DOHH2 (cell line): ENCODE results near the gene NAT8L.

ENCODE experiments used
- H3F3A ChIP-seq: fragments of 200-600 bp; sonication (generic), shearing (Covaris generic); 2 replicates; pipeline ENCODE4 v1.6.0; 2016; ENCODE audit warnings: antibody characterized with exemption, mild to moderate bottlenecking; ENCODE audit not compliant: control insufficient read depth, insufficient read depth
- H3K27ac ChIP-seq: fragments of 200-600 bp; sonication (generic); 2 replicates; pipeline ENCODE4 v1.5.1; 2014; ENCODE audit warnings: low read depth, mild to moderate bottlenecking, low read length, moderate library complexity
- H3K27me3 ChIP-seq: fragments of 200-600 bp; sonication (generic); 2 replicates; pipeline ENCODE4 v1.6.1; 2014; ENCODE audit warnings: mild to moderate bottlenecking, low read length, mixed read lengths; ENCODE audit not compliant: control insufficient read depth
- H3K36me3 ChIP-seq: fragments of 200-600 bp; sonication (generic); 2 replicates; pipeline ENCODE4 v1.6.1; 2014; ENCODE audit warnings: mild to moderate bottlenecking, low read length, moderate library complexity, mixed read lengths; ENCODE audit not compliant: control insufficient read depth
- H3K4me1 ChIP-seq: fragments of 200-600 bp; sonication (generic); 2 replicates; pipeline ENCODE4 v1.6.1; 2014; ENCODE audit warnings: mild to moderate bottlenecking, low read length, mixed read lengths; ENCODE audit not compliant: control insufficient read depth
- H3K4me2 ChIP-seq: fragments of 200-600 bp; sonication (generic); 2 replicates; pipeline ENCODE4 v1.6.0; 2014; ENCODE audit warnings: mild to moderate bottlenecking, low read length, moderate library complexity
- H3K4me3 ChIP-seq: fragments of 200-600 bp; sonication (generic); 2 replicates; pipeline ENCODE4 v1.5.1; 2014; ENCODE audit warnings: mild to moderate bottlenecking, low read length, mixed read lengths
- H3K79me2 ChIP-seq: fragments of 200-600 bp; sonication (generic); 2 replicates; pipeline ENCODE4 v1.6.1; 2014; ENCODE audit warnings: mild to moderate bottlenecking, low read length, mixed read lengths; ENCODE audit not compliant: control insufficient read depth
- H3K9me2 ChIP-seq: fragments of 200-600 bp; sonication (generic); replicated peaks from 2 replicates; pipeline ENCODE4 v1.6.1; 2014; ENCODE audit warnings: mild to moderate bottlenecking, low read length, mixed read lengths; ENCODE audit not compliant: control insufficient read depth
- H3K9me3 ChIP-seq: fragments of 200-600 bp; sonication (generic); 2 replicates; pipeline ENCODE4 v1.6.1; 2014; ENCODE audit warnings: antibody characterized with exemption, low read length, mixed read lengths; ENCODE audit not compliant: control insufficient read depth, insufficient read depth
- H4K20me1 ChIP-seq: fragments of 200-600 bp; sonication (generic); 2 replicates; pipeline ENCODE4 v1.6.0; 2014; ENCODE audit warnings: low read depth, mild to moderate bottlenecking, antibody characterized with exemption, low read length, moderate library complexity; ENCODE audit not compliant: control insufficient read depth, insufficient read depth
- EZH2phosphoT487 ChIP-seq: fragments of 200-600 bp; sonication (generic); IDR thresholded peaks from 2 replicates; pipeline ENCODE4 v1.6.1; 2017; ENCODE audit warnings: borderline replicate concordance, mild to moderate bottlenecking, antibody characterized with exemption, low read length, moderate library complexity, mixed read lengths
- TF ChIP-seq, protein P1 (sequence below): fragments of 200-600 bp; sonication (generic); IDR thresholded peaks from one replicate; pipeline ENCODE4 v1.5.1; 2014; ENCODE audit warnings: antibody characterized with exemption, mild to moderate bottlenecking, low read depth, low read length; ENCODE audit not compliant: poor library complexity, severe bottlenecking

Gene NAT8L

DNA sequence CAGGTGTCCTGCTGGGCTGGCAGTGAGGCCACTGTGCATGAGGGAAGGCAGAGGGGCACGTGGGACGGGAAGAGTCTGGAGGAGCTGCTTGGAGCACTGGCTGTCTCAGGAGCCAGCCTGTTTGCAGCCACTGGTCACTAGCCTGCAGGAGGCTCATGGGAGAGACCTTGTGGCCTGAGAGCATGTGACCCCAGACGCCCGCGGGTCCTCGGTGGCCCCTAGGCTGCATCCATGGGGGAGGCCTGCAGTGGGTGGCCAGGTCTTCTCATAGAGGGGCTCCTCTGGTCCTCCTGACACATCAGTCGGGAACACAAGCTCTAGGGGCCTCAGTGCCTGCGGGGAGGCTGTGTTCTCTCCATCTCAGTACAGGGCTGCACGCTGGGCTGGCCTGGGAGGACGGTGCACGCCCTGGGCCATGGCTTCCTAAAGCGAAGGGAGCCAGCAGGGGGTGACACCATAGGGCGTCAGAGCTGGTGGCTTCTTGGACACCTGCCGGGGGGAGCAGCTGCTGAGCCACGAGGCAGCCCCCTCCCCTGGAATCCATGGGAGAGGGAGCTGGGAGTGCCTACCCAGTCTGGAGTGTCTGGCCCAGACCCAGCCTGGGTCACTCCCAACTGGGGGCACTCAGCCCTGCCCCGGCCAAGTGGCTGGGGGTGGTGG is 12.3 kb downstream of the NAT8L start:
- TF ChIP-seq EZH2phosphoT487 = no peak
- TF ChIP-seq, protein P1, sequence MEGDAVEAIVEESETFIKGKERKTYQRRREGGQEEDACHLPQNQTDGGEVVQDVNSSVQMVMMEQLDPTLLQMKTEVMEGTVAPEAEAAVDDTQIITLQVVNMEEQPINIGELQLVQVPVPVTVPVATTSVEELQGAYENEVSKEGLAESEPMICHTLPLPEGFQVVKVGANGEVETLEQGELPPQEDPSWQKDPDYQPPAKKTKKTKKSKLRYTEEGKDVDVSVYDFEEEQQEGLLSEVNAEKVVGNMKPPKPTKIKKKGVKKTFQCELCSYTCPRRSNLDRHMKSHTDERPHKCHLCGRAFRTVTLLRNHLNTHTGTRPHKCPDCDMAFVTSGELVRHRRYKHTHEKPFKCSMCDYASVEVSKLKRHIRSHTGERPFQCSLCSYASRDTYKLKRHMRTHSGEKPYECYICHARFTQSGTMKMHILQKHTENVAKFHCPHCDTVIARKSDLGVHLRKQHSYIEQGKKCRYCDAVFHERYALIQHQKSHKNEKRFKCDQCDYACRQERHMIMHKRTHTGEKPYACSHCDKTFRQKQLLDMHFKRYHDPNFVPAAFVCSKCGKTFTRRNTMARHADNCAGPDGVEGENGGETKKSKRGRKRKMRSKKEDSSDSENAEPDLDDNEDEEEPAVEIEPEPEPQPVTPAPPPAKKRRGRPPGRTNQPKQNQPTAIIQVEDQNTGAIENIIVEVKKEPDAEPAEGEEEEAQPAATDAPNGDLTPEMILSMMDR = no peak
- Histone ChIP-seq H3K9me2 (no peaks in the 10 kb centered on the region), H4K20me1 (no peaks in the 10 kb centered on the region), H3K9me3 (no peaks in the 10 kb centered on the region), H3K27me3 (no peaks in the 10 kb centered on the region), H3K4me3 (no peak overlapping the region), H3F3A (no peaks in the 10 kb centered on the region), H3K4me2 (no peak overlapping the region), H3K4me1 (no peaks in the 10 kb centered on the region), H3K27ac (no peak overlapping the region), H3K79me2 (no peaks in the 10 kb centered on the region), H3K36me3 (no peaks in the 10 kb centered on the region)

DNA sequence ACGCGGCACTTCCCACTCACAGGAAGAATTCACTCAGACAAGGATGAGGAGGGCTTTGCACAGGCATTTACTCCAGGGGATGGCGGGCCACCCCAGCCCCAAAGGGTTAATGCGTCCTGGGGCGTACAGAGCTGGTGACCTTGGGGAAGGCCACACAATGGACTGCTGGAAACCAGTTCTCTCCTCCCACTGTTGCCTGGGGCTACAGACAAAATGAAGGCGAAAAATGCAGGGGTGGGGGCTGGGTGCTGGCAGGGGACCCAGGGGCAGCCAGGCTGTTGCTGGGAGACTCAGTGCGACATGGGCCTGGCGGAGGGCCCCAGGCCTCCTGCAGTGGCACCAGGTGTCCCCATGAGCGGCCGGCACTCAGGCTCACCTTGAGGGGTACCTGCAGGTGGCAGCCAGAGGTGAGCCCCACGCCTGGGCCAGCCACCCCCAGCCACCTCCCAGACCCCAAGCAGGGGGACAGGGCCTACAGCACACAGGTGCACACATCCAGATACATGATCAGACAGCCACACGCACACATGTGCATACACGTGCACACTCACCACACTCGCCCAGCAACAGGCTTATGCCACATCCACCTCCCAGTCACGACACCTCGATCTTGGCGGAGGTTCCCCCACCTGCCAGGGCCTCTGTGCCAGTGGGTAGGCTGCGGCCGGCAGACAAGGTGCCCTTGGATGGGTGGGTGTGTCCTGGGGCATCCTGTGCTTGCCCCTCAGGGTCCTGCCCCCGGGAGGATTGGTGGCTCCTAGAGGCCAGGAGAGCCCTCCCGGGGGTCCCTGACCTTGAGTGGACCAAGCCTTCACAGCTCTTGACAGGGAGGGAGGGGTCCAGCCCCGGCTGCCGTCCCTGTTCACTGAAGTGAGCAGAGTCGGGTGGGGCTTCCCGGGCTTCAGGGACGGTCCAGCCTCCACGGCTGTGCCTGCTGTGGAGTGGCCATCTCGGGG is 13.1 kb downstream of the NAT8L start:
- H3K4me3 ChIP-seq = no peak overlapping the region
- no peaks in the 10 kb centered on the region for H3K27me3 ChIP-seq
- TF ChIP-seq, protein P1 = no peak
- no peak for TF ChIP-seq EZH2phosphoT487
- H4K20me1 ChIP-seq = no peaks in the 10 kb centered on the region
- no peaks in the 10 kb centered on the region for H3K79me2 ChIP-seq
- no peak overlapping the region for H3K4me2 ChIP-seq
- H3F3A ChIP-seq = no peaks in the 10 kb centered on the region
- H3K27ac ChIP-seq = no peak overlapping the region
- no peaks in the 10 kb centered on the region for H3K9me3 ChIP-seq
- H3K4me1 ChIP-seq = no peaks in the 10 kb centered on the region
- no peaks in the 10 kb centered on the region for H3K9me2 ChIP-seq
- H3K36me3 ChIP-seq = no peaks in the 10 kb centered on the region

DNA sequence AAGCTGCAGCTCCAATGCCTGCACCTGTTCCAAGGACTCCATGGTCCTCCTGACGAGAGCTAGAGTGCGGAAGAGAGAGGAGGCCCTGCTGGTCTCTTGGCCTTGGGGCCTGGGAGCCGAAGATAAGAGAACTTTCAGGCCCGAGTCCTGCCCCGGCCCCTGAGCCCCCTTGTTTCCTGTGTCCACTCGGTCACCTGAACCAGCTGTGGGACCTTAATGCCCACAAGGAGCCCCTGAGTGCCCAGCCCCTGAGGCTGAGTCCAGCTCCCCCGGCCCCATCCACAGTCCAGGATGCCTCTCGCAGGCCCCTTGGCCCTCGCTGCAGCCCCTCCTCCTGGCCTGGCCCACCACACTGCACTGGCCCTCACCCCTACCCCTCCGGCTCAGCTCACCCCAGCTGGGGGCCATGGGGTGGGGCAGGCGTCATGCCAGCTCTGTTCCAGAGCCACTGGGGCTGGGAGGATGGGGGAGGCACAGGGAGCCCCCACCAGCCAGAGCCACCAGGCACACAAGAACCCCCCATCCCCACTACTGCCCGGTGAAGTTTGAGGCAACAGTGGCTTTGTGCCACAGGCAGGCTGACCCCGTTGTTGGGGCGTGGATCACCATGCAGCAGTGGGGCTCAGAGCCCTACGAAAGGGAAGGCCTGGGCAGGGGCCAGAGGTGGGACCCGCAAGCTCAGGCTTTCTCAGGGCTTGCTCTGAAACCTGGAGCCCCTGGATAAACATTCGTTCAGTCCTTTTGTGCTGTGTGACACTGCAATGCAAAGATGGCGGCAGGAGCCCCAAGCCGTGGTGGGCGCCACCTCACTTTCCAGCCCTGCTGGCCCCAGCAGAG is 14.1 kb downstream of the NAT8L start:
- H3K36me3 ChIP-seq = no peaks in the 10 kb centered on the region
- no peak for TF ChIP-seq EZH2phosphoT487
- TF ChIP-seq, protein P1 = no peak
- no peaks in the 10 kb centered on the region for H3K4me1 ChIP-seq
- H4K20me1 ChIP-seq = no peaks in the 10 kb centered on the region
- H3K27ac ChIP-seq = no peak overlapping the region
- H3K27me3 ChIP-seq = no peaks in the 10 kb centered on the region
- no peak overlapping the region for H3K4me3 ChIP-seq
- no peaks in the 10 kb centered on the region for H3K9me3 ChIP-seq
- H3F3A ChIP-seq = no peaks in the 10 kb centered on the region
- no peaks in the 10 kb centered on the region for H3K79me2 ChIP-seq
- no peaks in the 10 kb centered on the region for H3K9me2 ChIP-seq
- no peak overlapping the region for H3K4me2 ChIP-seq
